ENCODE results near the gene IL20.

DNA sequence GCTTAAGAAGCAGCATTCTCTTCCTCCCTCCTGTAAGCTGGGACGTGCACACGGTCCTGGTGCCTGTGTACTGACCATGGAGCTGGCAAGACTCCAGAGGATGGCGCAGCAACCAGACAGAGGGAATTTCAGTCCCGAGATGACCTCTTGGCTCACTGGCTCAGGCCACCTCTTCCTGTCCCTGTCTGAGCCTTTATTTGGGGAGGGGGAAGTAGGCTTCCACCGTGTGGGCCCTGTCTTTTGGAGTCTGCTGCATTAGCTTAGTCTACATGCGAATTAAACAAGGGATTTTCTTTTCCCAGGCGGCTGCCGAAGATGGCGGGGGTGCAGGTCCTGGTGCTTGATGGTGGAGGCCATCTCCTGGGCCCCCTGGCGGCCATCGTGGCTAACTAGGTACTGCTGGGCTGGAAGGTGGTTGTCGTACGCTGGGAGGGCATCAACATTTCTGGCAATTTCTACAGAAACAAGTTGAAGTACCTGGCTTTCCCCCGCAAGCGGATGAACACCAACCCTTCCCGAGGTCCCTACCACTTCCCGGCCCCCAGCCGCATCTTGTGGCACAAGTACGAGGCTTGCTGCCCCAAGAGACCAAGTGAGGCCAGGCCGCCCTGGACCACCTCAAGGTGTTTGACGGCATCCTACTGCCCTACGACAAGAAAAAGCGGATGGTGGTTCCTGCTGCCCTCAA, 42.0 kb downstream of the IL20 start:
- TF ChIP-seq, protein P1, sequence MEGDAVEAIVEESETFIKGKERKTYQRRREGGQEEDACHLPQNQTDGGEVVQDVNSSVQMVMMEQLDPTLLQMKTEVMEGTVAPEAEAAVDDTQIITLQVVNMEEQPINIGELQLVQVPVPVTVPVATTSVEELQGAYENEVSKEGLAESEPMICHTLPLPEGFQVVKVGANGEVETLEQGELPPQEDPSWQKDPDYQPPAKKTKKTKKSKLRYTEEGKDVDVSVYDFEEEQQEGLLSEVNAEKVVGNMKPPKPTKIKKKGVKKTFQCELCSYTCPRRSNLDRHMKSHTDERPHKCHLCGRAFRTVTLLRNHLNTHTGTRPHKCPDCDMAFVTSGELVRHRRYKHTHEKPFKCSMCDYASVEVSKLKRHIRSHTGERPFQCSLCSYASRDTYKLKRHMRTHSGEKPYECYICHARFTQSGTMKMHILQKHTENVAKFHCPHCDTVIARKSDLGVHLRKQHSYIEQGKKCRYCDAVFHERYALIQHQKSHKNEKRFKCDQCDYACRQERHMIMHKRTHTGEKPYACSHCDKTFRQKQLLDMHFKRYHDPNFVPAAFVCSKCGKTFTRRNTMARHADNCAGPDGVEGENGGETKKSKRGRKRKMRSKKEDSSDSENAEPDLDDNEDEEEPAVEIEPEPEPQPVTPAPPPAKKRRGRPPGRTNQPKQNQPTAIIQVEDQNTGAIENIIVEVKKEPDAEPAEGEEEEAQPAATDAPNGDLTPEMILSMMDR (IDR thresholded peaks at IDR 0.05): peak in 2 of 3 experiments; percentile 6 to 12
- TF ChIP-seq POLR2A (IDR thresholded peaks at IDR 0.05): no peak

All from testis (tissue), 2 donors.